Stimulated activated CD8-positive, alpha-beta memory T cell treated with anti-CD3 and anti-CD28 coated beads, Interleukin-4, amount 100 ng/mL, for 24 hours (primary cell): ENCODE measurements around the gene TMEM132C.

Experiments
- DNase-seq: peaks from one replicate; pipeline ENCODE4 v3.0.0-alpha.2; 2020; ENCODE audit warnings: low read depth

Gene TMEM132C

GRCh38 chr12:128607641-128608040 lies 340.7 kb downstream of the TMEM132C start:
- no peak for DNase-seq

- DNase-seq = no peak
Observed at GRCh38 chr12:128609861-128610260, 342.9 kb downstream of the TMEM132C start.

GRCh38 chr12:128611736-128612135 lies 344.8 kb downstream of the TMEM132C start:
- DNase-seq = no peak

- no peak for DNase-seq
Observed at GRCh38 chr12:128612150-128612850, 345.3 kb downstream of the TMEM132C start.

DNA sequence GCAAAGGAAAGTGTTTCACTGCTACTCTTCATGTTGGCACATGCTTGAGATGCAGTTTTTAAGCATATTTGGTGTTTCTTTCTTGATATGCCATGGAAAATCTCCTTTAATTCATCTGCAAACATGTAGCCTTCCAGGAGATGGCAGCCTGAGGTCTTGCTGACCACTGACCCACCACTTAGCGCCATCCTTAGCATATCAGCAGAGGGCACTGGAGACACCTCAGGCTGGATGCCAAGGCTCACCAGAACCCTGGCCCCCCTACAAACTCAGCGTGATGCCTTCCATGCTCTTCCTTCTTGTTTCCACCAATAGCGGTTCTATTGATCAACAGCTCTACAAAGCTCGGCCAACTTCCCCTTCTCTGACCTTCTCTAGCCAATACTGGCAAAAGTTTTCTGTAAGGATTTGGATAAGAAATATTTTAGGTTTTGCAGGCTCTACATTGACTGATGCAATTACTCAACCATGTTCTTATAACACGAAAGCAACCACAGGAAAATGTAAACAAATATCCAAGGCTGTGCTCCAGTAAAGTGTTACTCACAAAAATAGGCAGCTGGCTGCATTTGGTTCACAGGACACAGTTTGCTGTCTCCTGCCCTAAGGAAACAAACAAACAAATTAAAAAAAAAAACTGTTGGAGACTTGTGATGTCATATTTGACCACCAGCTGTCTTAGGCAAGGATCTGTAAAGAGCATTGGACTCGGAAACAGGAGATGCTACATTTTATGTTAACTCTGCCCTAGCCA lies 347.0 kb downstream of the TMEM132C start:
- no peak for DNase-seq

DNA sequence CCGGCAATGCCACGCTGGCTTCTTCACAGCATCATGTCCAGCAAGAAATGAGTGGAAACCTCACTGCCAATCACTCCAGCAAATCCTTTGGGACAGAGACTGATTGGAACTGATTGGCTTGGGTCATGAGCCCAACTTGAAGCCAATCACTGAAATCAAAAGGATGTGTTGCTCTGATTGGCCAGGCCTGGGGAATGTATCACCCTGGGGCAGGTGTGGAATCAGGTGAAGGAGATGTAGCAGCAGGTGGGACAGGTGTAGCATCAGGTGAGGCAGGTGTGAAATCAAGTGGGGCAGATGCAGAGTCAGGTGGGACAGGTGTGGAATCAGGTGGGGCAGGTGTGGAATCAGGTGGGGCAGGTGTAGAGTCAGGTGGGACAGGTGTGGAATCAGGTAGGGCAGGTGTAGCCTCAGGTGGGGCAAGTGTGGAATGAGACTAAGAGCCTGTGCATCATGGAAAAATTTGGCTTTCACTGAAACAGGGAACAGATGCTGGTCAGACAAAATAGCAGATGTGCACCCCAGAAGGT lies 350.4 kb downstream of the TMEM132C start:
- no peak for DNase-seq

DNA sequence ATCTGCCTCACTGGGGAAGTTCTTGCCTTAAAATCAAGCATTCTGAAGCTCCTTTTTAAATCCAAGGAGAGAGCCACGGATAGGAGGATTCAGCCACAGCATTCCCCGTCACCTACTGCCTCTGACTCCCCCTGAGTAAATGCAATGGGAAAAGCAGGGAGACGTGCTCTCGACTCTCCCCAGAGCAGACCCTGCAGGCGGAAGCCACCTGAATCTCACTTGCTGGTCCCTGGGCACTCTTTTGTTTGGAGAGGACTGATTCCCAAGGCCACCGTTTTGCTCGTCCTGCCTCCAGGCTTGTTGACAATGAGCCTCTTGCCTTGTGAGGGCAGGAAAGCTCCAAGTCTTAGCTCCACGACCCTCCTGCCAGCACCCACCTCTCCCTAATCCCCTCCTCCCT lies 352.3 kb downstream of the TMEM132C start:
- no peak for DNase-seq

DNA sequence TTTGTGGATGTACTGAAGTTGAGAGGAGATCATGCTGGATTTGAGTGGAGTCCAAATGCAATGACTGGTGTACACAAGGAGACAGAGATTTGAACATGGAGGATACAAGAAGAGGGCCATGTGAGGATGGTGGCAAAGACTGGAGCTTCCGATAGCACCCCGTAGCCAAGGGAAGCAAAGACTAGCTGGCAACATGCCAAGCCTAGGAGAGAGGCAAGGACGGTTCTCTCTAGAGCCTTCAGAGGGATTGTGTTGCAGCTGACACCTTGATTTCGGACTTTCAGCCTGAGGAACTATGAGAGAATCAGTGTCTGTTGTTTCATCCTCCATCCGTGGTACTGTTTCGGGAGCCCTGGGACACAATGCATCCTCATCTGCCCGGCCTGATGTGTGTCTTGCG lies 354.3 kb downstream of the TMEM132C start:
- DNase-seq = no peak

GRCh38 chr12:128623748-128624147 lies 356.8 kb downstream of the TMEM132C start:
- no peak for DNase-seq

GRCh38 chr12:128626808-128627320 lies 359.9 kb downstream of the TMEM132C start:
- no peak for DNase-seq

DNA sequence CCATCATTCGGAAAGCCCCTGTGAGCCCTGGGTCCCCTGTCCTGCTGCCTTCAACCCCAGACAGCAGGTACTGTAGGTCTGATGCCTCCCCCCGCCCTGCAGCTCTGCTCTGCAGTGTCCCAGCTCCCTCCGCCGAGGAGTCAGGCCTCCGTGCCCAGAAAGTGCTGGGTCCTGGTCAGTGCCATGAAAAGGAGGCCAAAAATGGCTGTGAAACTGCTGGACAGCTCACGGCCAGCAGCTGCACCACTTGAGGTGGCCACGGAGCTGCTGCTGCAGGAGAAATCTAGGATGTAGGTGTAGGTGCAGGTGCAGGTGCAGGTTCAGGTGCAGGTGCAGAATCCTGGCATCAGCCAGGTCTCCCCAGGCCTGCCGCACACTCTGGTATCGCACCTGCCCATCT lies 360.7 kb downstream of the TMEM132C start:
- no peak for DNase-seq

GRCh38 chr12:128629979-128630378 lies 363.0 kb downstream of the TMEM132C start:
- DNase-seq = no peak

- DNase-seq = no peak
Observed at GRCh38 chr12:128637642-128638606, 371.0 kb downstream of the TMEM132C start.

- no peak for DNase-seq
Observed at GRCh38 chr12:128639089-128639488, 372.1 kb downstream of the TMEM132C start.

DNA sequence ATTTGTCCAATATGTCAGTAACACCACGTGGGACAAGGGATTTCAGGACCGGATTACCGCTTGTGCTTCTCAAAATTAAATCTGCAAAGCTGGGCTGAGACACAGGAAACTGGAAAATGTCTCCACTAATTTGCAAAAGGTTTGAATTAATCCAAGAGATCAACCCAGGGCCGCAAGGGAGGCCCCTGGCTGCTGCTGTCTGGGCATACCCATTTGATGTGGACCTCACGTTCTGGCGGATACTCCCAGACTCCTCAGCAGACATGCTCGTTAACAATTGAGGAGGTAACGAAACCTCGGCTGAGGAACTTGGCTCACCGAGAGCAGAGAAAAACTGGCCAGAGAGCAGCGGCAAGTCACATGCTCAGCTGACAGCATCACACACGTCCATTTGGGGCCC lies 376.2 kb downstream of the TMEM132C start:
- DNase-seq = no peak

DNA sequence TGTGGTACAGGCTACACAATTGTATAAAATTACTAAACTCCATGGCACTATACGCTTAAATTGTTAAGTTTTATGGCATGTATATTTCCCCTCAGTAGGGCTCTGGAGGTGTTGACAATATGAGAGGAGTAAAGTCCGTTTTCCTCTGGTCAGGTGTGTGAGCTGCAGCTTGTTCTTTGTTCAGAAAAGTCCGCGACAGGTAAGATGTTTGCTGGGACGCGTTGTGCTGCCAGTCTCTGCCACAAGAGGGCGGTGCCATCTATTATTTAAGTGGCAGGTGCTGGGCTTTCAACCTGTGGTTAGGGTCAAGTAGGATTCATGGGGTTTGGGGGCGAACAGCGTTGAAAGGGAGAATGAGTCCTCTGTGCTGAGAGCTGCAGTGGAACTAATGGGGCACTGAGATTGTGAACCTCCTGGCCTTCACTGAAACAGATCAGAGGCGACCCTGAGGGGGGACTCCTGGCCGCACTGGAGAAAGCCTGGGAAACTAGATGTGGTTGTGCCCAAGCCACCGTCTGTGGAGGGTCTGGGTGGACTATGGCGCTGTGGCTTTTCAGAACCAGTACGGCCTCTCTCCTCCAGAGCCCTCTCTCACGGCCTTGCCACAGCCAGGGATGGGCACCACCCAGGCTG lies 377.8 kb downstream of the TMEM132C start:
- DNase-seq = peak; percentile 9

GRCh38 chr12:128649902-128650301 lies 382.9 kb downstream of the TMEM132C start:
- no peak for DNase-seq

DNA sequence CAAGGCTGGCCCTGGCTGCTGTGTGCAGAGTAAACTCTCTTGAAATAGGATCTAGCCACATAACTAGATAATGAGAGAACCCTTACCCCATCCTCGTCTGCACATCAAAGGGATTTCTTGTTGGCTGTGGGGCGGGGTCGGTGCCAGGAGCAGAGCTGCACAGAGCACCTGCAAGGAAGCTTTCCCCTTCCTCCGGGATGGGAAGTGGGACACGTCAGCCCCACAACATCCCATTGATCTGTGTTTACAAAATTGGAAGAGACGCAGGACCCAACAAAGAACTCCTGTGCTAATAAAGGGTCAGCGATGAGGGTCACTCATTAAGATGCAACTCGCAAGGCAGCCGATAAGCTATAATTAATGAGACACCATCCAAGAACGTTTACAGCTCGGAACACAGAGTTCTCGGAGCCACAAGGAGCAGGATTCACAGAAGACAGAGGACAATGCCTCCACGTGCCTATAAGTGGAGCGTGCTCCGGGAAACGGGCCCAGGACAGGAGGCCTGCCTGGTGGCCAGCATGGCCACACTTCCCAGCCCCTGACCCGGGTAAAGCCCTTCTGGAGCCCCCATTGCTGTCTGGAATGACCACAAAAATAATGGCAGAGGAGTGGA lies 385.3 kb downstream of the TMEM132C start:
- no peak for DNase-seq

DNA sequence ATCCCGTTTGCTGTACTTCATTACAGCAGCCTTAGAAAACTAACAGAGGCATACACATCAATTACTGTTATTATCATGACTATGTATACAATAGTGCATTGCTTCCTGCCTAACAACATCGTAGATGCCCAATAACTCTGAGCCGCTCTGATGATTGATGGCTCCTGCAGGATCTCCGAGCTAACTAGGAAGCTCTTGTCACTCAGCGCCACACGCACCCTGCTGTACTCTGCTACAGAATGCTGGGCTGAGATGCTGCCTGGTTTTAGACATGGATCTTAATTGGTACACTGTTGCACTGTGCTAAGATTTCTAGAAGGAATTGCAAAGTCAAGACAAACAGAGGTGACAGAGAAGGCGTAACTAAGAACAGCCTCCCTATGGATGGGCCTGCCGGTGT lies 387.5 kb downstream of the TMEM132C start:
- no peak for DNase-seq

GRCh38 chr12:128657378-128657777 lies 390.4 kb downstream of the TMEM132C start:
- no peak for DNase-seq
